HEK293 (cell line): ENCODE measurements around the gene SEMA6A.
A peak's percentile ranks its signal among the peaks of the same experiment; 100 is the strongest.

Experiments used
- CTCF ChIA-PET: fragments of 350-600 bp; formaldehyde crosslinking; extraction: SDS; loops from one replicate; lab custom pipeline; 2021; ENCODE audit warnings: antibody characterized with exemption; lab: Yijun Ruan, JAX
- POLR2A ChIA-PET: fragments of 300-600 bp; formaldehyde crosslinking; extraction: SDS; loops from one replicate; lab custom pipeline; 2020; ENCODE audit warnings: antibody characterized with exemption, inconsistent platforms; lab: Yijun Ruan, JAX
- H3K27ac ChIP-seq: fragments of 200-500 bp; sonication (Bioruptor generic); 2 replicates; pipeline ENCODE4 v1.5.1; 2014; ENCODE audit warnings: low read depth, low read length, control low read depth, inconsistent platforms; ENCODE audit errors: extremely low read depth
- H3K36me3 ChIP-seq, 2 experiments: fragments of 200-500 bp in 1 of 2; sonication (Bioruptor generic) in 1 of 2; 1 replicate in 1 of 2; 2 replicates in 1 of 2; pipeline ENCODE4 v1.5.1; 2014 to 2017; ENCODE audit warnings: inconsistent platforms in 2 of 2, low read length in 2 of 2; ENCODE audit not compliant: control insufficient read depth in 2 of 2, insufficient read depth in 1 of 2
- H3K4me1 ChIP-seq: fragments of 200-500 bp; sonication (Bioruptor generic); 2 replicates; pipeline ENCODE4 v1.5.1; 2014; ENCODE audit warnings: mild to moderate bottlenecking, low read length, inconsistent platforms; ENCODE audit not compliant: control insufficient read depth, insufficient read depth
- H3K4me3 ChIP-seq: 2 replicates; pipeline ENCODE4 v1.5.1; 2011; ENCODE audit warnings: low read depth, mild to moderate bottlenecking, control low read depth, low read length, moderate library complexity
- H3K9me3 ChIP-seq: fragments of 200-500 bp; sonication (Bioruptor generic); 2 replicates; pipeline ENCODE4 v1.5.1; 2014; ENCODE audit warnings: low read depth, low read length, inconsistent platforms; ENCODE audit not compliant: control insufficient read depth, insufficient read depth
- FEZF1 ChIP-seq: fragments of 450-650 bp; formaldehyde crosslinking; IDR thresholded peaks from 2 replicates; pipeline ENCODE4 v1.5.1; 2016; ENCODE audit warnings: missing biosample characterization, missing genetic modification characterization
- KLF17 ChIP-seq: fragments of 450-650 bp; formaldehyde crosslinking; IDR thresholded peaks from 2 replicates; pipeline ENCODE4 v1.5.1; 2016; ENCODE audit warnings: missing biosample characterization, missing genetic modification characterization
- KLF8 ChIP-seq: fragments of 450-650 bp; formaldehyde crosslinking; IDR thresholded peaks from 2 replicates; pipeline ENCODE4 v1.5.1; 2016; ENCODE audit warnings: missing biosample characterization, missing genetic modification characterization
- PRDM2 ChIP-seq: fragments of 450-650 bp; formaldehyde crosslinking; IDR thresholded peaks from 2 replicates; pipeline ENCODE4 v1.5.1; 2016; ENCODE audit warnings: missing biosample characterization, missing genetic modification characterization, borderline replicate concordance
- ZBTB49 ChIP-seq: fragments of 450-650 bp; formaldehyde crosslinking; IDR thresholded peaks from 2 replicates; pipeline ENCODE4 v1.5.1; 2016; ENCODE audit warnings: missing biosample characterization, missing genetic modification characterization, low read depth
- ZIC2 ChIP-seq: fragments of 450-650 bp; formaldehyde crosslinking; IDR thresholded peaks from 2 replicates; pipeline ENCODE4 v1.5.1; 2016; ENCODE audit warnings: missing biosample characterization, missing genetic modification characterization
- ZNF202 ChIP-seq: fragments of 450-650 bp; formaldehyde crosslinking; IDR thresholded peaks from 2 replicates; pipeline ENCODE4 v1.5.1; 2016; ENCODE audit warnings: missing biosample characterization, missing genetic modification characterization, borderline replicate concordance
- ZNF488 ChIP-seq: fragments of 450-650 bp; formaldehyde crosslinking; IDR thresholded peaks from 2 replicates; pipeline ENCODE4 v1.5.1; 2016; ENCODE audit warnings: missing biosample characterization, missing genetic modification characterization
- ZNF521 ChIP-seq: fragments of 450-650 bp; formaldehyde crosslinking; IDR thresholded peaks from 2 replicates; pipeline ENCODE4 v1.5.1; 2017; ENCODE audit warnings: missing biosample characterization, mild to moderate bottlenecking, missing genetic modification characterization
- ZNF629 ChIP-seq: fragments of 450-650 bp; formaldehyde crosslinking; IDR thresholded peaks from 2 replicates; pipeline ENCODE4 v1.5.1; 2017; ENCODE audit warnings: missing biosample characterization, missing genetic modification characterization
- ZNF660 ChIP-seq: fragments of 450-650 bp; IDR thresholded peaks from 2 replicates; pipeline ENCODE4 v1.5.1; 2018; ENCODE audit warnings: missing biosample characterization, mild to moderate bottlenecking, missing genetic modification characterization
- ZNF664 ChIP-seq: fragments of 450-650 bp; formaldehyde crosslinking; IDR thresholded peaks from 2 replicates; pipeline ENCODE4 v1.5.1; 2016; ENCODE audit warnings: missing biosample characterization, missing genetic modification characterization
- ZSCAN23 ChIP-seq: fragments of 450-650 bp; formaldehyde crosslinking; IDR thresholded peaks from 2 replicates; pipeline ENCODE4 v1.5.1; 2016; ENCODE audit warnings: missing biosample characterization, missing genetic modification characterization
- TF ChIP-seq, protein P1 (sequence below): fragments of 450-650 bp; formaldehyde crosslinking; IDR thresholded peaks from 2 replicates; pipeline ENCODE4 v1.5.1; 2017; ENCODE audit warnings: missing biosample characterization, missing genetic modification characterization
- TF ChIP-seq, protein P2 (sequence below): fragments of 450-650 bp; formaldehyde crosslinking; IDR thresholded peaks from 2 replicates; pipeline ENCODE4 v1.5.1; 2016; ENCODE audit warnings: missing biosample characterization, missing genetic modification characterization

SEMA6A gene

DNA sequence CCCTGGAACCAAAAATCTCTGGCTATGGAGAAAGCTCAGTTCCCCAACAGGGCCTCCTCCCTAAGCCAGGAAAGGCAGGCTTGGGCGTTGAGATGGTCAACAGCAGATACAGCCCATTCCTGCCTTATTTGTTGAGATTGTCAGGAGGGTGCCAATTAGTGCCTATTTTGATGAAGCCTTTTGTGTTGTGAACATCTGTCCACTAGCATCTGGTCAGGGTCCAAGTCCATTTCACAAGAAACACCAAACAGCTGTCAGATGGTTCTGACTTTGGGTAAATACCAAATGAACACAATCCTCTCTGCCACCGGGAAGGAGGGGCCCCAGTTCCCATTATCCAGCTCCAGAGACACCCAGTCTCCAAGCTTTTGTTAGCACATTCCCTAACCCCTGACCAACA, 19.9 kb downstream of the SEMA6A start:
- H3K4me1 ChIP-seq, result no peaks in the 10 kb centered on the region
- H3K27ac ChIP-seq, result no peak overlapping the region
- no peaks in the 10 kb centered on the region for H3K9me3 ChIP-seq
- H3K36me3 ChIP-seq, result no peaks in the 10 kb centered on the region
- TF ChIP-seq PRDM2, result no peak
- peak; percentile 52; the same call in 1 of the 2 replicates for TF ChIP-seq FEZF1 (tag by site-specific recombination)
- TF ChIP-seq ZSCAN23 (tag by site-specific recombination), result no peak
- TF ChIP-seq ZNF664 (tag by site-specific recombination), result no peak
- POLR2A ChIA-PET, result no interaction called here
- no peak overlapping the region for H3K4me3 ChIP-seq
- CTCF ChIA-PET, result interaction anchor here (1.2 kb wide), 1 partner anchor 393 kb away, joined by 3 read pairs; no protein-coding TSS in a partner anchor

- CTCF ChIA-PET, result interaction anchor here (0.5 to 1.2 kb wide), 2 partner anchors 22 to 50 kb away, joined by 3 read pairs; no protein-coding TSS in a partner anchor
Measured at GRCh38 chr5:116553366-116553765, 21.3 kb downstream of the SEMA6A start.

More at GRCh38 chr5:116553366-116553765, 21.3 kb downstream of the SEMA6A start:
- TF ChIP-seq ZNF202 (tag by site-specific recombination), result no peak
- TF ChIP-seq, protein P1, sequence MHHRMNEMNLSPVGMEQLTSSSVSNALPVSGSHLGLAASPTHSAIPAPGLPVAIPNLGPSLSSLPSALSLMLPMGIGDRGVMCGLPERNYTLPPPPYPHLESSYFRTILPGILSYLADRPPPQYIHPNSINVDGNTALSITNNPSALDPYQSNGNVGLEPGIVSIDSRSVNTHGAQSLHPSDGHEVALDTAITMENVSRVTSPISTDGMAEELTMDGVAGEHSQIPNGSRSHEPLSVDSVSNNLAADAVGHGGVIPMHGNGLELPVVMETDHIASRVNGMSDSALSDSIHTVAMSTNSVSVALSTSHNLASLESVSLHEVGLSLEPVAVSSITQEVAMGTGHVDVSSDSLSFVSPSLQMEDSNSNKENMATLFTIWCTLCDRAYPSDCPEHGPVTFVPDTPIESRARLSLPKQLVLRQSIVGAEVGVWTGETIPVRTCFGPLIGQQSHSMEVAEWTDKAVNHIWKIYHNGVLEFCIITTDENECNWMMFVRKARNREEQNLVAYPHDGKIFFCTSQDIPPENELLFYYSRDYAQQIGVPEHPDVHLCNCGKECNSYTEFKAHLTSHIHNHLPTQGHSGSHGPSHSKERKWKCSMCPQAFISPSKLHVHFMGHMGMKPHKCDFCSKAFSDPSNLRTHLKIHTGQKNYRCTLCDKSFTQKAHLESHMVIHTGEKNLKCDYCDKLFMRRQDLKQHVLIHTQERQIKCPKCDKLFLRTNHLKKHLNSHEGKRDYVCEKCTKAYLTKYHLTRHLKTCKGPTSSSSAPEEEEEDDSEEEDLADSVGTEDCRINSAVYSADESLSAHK, result no peak
- no peak for TF ChIP-seq ZNF488 (tag by site-specific recombination)
- TF ChIP-seq ZIC2 (tag by site-specific recombination), result no peak
- no peak for TF ChIP-seq ZBTB49 (tag by site-specific recombination)
- TF ChIP-seq KLF17 (tag by site-specific recombination), result no peak
- TF ChIP-seq ZNF629 (tag by site-specific recombination), result no peak
- TF ChIP-seq ZNF521, result no peak
- no peak for TF ChIP-seq KLF8 (tag by site-specific recombination)
- TF ChIP-seq, protein P2, sequence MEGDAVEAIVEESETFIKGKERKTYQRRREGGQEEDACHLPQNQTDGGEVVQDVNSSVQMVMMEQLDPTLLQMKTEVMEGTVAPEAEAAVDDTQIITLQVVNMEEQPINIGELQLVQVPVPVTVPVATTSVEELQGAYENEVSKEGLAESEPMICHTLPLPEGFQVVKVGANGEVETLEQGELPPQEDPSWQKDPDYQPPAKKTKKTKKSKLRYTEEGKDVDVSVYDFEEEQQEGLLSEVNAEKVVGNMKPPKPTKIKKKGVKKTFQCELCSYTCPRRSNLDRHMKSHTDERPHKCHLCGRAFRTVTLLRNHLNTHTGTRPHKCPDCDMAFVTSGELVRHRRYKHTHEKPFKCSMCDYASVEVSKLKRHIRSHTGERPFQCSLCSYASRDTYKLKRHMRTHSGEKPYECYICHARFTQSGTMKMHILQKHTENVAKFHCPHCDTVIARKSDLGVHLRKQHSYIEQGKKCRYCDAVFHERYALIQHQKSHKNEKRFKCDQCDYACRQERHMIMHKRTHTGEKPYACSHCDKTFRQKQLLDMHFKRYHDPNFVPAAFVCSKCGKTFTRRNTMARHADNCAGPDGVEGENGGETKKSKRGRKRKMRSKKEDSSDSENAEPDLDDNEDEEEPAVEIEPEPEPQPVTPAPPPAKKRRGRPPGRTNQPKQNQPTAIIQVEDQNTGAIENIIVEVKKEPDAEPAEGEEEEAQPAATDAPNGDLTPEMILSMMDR (tag by site-specific recombination), result no peak
- no peak for TF ChIP-seq ZNF660
- Histone ChIP-seq H3K27ac (no peak overlapping the region), H3K9me3 (no peaks in the 10 kb centered on the region), H3K36me3 (no peaks in the 10 kb centered on the region), H3K4me1 (no peaks in the 10 kb centered on the region), H3K4me3 (no peak overlapping the region)
- POLR2A ChIA-PET, result no interaction called here
